Epithelial cell of proximal tubule (primary cell): ENCODE data around the gene HBS1L. TPM values are rescaled to one million over a fixed set of nuclear protein-coding genes. Genes with fewer than 3 reads are reported as not detected.

Experiments used
- DNase-seq: peaks from one replicate; pipeline ENCODE4 v3.0.0-alpha.2; 2011; ENCODE audit warnings: low read depth
- H3K4me3 ChIP-seq: 2 replicates; pipeline ENCODE4 v1.5.1; 2011; ENCODE audit warnings: low read depth, mild to moderate bottlenecking, low read length
- total RNA-seq: library from RNA; depleted of rRNA; stranded (reverse); fragments of >200 nt; gene quantifications from 2 replicates; pipeline ENCODE4 v1.2.3, GENCODE V29; 2015
- TF ChIP-seq, protein P1 (sequence below): conservative IDR thresholded peaks from 2 replicates; pipeline ENCODE4 v1.5.1; 2012; ENCODE audit warnings: low read depth, mild to moderate bottlenecking, low read length

Gene HBS1L
- total RNA-seq, 1 donor from 2014 or later: 91.7 TPM

DNA sequence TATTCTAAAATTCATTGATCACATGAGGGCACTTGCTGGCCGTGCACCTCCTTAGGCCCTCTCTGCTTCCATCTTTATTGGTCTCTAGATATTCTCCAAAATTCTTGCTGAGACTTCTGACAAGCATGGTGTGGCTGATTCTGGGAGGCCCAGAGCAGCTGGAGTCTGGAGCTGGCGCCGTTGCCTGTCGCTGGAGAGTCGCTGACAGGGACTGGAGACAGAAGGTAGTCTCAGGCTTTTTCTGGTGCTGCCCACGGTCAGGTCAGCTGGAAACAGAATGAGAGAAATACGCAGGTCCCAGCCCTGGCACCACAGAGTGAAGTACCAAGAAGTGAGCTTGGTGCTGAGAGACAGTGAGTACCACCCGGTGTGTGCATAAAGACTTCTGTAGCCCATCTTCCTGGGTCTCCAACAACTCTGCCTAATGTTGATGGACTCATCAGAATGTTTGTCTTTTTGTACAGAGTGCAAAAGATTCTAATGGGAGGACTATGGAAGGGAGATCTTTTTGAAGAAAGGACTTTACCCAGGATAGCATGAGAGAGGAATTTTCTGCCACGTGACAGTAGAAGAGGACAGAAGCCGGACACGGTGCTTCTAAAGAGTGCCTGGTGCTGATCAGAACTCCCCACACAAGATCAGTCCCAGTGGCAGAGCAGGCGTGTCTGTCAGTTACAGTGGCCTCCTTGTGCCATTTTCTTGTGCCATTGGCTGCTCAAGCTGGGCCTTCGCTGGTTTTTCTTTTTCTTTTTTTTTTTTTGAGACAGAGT is 102.9 kb downstream of the HBS1L start:
- TF ChIP-seq, protein P1, sequence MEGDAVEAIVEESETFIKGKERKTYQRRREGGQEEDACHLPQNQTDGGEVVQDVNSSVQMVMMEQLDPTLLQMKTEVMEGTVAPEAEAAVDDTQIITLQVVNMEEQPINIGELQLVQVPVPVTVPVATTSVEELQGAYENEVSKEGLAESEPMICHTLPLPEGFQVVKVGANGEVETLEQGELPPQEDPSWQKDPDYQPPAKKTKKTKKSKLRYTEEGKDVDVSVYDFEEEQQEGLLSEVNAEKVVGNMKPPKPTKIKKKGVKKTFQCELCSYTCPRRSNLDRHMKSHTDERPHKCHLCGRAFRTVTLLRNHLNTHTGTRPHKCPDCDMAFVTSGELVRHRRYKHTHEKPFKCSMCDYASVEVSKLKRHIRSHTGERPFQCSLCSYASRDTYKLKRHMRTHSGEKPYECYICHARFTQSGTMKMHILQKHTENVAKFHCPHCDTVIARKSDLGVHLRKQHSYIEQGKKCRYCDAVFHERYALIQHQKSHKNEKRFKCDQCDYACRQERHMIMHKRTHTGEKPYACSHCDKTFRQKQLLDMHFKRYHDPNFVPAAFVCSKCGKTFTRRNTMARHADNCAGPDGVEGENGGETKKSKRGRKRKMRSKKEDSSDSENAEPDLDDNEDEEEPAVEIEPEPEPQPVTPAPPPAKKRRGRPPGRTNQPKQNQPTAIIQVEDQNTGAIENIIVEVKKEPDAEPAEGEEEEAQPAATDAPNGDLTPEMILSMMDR: no peak
- H3K4me3 ChIP-seq: no peak overlapping the region
- DNase-seq: no peak

DNA sequence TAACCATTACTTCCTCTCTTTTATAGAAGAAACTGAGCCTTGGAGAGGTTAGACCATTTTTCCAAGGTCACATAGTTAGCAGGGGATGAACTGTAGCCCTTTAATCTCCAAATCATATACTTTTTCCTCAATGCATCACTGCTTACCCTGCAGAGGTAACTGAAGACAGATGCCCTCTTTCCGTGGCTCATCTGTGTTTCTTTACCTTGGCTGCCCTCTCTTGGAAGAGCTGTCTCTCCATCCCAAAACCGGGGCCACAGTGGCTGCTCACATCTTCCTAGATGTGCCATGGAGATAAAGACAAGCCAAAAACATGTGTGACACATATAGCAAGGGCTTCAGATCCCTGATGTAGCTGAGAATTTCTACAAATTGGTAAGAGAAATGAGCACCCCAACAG is 104.1 kb downstream of the HBS1L start:
- DNase-seq: no peak
- TF ChIP-seq, protein P1: no peak
- H3K4me3 ChIP-seq: no peak overlapping the region

DNA sequence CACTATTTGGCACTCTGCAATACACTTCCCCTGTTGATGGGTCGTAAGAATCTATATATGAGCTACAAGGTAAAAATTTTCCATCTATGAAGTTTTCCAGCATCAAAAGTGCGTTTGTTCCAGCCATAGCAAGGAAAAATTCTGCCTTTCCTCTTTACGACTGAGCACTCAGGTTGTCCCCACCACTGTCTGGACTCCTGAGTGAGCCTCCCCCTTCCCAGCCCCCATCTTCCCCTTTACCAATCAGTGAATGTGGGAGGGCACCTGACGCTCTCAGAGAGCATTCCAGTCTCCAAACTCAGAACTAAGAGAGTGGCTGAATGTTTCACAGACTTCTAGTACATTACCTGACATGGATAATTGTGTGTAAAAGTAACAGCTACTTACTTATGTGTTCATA is 104.7 kb downstream of the HBS1L start, which contains the start of gene ALDH8A1:
Gene ALDH8A1, minus strand, starts transcription at position 175 of the 400 bp plus-strand sequence. Its CDS starts 48 bp downstream, at position 127.
- TF ChIP-seq, protein P1: no peak
- DNase-seq: no peak
- H3K4me3 ChIP-seq: peak within 1 kb of the TSS; percentile 54

DNA sequence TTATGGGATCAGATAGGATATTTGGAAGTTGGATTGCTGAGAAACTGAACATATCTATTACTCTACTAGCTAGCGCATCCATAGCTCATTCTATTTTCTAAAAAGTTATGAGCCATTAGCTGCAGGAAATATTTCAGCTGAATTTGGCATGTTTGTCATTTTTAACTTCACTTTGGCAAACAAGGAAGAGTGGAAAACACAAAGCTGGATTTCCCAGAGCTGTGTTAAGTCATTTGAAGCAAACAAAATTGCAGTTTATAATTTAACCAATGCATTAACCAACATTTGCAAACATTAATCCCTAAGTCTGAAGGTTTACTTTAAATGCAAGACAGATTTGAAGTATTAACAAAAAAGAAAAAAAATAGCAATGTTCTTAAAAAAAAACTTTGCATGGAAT is 105.9 kb downstream of the HBS1L start:
- peak overlapping the region; percentile 54 for H3K4me3 ChIP-seq
- TF ChIP-seq, protein P1: no peak
- no peak for DNase-seq

DNA sequence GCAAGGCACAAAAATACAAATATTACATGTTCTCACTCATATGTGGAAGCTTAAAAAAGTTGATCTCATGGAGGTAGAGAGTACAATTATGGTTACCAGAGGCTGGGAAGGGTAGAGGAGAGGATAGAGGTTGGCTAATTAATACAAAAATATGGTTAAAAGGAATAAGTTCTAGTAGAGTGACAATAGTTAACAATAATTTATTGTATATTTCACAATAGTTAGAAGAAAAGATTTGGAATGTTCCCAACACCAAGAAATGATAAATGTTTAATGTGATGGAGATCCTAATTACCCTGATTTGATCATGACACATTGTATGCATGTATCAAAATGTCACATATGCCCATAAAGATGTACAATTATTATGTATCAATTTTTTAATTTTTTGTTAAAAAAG is 106.5 kb downstream of the HBS1L start:
- TF ChIP-seq, protein P1: no peak
- no peak for DNase-seq
- peak overlapping the region; percentile 54 for H3K4me3 ChIP-seq

DNA sequence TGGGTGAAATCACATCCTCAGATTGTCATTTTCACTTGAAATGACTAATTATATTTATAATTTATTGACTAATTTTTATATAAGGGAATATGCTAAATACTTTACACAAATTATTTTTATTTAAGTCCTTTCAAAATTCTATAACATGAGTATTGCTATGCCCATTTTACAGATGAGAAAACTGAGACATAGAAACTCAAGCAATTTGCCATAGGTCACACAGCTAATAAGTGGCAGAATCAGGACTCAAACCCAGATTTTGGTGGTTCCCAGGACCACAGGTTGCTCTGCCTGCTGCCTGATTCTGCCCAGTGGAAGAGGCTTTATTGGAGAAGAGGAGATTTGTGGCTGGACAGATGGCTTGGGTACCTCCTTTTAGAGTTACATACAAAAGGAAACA is 109.6 kb downstream of the HBS1L start:
- TF ChIP-seq, protein P1: no peak
- H3K4me3 ChIP-seq: no peak overlapping the region
- no peak for DNase-seq
